ENCODE measurements around the gene ARID3B. TPM values are rescaled to one million over a fixed set of nuclear protein-coding genes. Genes with fewer than 3 reads are reported as not detected.

Gene ARID3B
- total RNA-seq, 1 experiment from 2014 or later, result 8.1 TPM

DNA sequence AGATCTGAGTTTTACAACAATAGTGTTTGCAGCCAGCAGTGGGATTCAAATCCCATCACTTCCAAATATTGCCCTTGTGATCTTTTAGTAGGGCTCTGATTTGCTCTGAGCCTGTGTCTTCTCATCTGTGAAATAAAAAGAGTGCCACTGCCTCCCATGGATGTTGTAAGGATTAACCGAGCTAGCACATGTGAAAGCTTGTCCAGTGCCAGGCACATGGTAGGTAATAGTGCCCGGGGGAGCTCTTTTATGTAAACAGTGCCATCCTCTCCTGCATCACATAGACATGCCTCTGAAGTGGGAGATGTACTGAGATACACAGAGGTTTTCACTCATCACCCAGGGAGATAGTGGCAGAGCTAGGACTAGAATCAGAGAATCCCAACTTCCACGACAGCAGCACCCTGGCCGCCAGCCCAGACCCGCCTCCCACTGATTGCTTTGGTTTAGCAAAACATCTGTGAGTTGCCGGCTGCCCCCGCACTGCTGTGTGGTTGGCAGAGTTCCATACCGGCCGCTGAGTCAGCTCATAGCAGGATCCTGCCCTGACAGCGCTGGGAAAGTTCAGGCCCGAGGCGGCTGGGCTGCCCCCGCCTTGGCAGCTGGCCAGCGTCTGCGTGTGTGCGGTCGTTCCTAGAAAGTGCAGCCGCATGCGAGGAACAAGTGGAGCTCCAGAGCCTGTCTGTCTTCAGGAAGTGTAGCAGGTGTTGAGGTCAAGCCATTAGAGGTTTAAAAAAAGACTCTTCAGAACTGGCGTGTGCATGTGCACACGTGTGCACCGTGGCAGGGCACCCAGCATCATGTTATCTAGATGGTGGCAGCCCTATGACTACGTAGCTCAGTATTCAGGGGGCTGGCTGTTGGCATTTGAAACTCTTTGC lies 5.0 kb downstream of the ARID3B start (continued):
- 0 out of 2 replicates have a peak, but pooled peaks have one; percentile 19 for TF ChIP-seq RAD21 (IDR thresholded peaks at IDR 0.05; ENCODE audit: low read depth)
- TF ChIP-seq EZH2phosphoT487 (IDR thresholded peaks at IDR 0.05; ENCODE audit: borderline replicate concordance), result no peak
- no peak for TF ChIP-seq EZH2 (IDR thresholded peaks at IDR 0.05)
- TF ChIP-seq EGR1 (IDR thresholded peaks at IDR 0.05; ENCODE audit: low read depth), result peak; percentile 100
- no peak for TF ChIP-seq POLR2A (IDR thresholded peaks at IDR 0.05; ENCODE audit: borderline replicate concordance, extremely low read depth, insufficient read depth, insufficient read length)
- 0 out of 6 replicates have a peak, but pooled peaks of 1 of the 3 experiments have one; percentile 7 for TF ChIP-seq CTCF (IDR thresholded peaks at IDR 0.05 in 2 of 3, conservative IDR thresholded peaks at IDR 0.05 in 1 of 3; ENCODE audit: borderline replicate concordance in 1 of 3, insufficient read depth in 1 of 3, low read depth in 2 of 3, low read length in 2 of 3)
- TF ChIP-seq SIN3A (IDR thresholded peaks at IDR 0.05; ENCODE audit: low read depth), result peak; percentile 99
- TF ChIP-seq TCF7L2 (IDR thresholded peaks at IDR 0.05; ENCODE audit: borderline replicate concordance, extremely low read depth, insufficient read depth, insufficient read length), result peak; percentile 100

DNA sequence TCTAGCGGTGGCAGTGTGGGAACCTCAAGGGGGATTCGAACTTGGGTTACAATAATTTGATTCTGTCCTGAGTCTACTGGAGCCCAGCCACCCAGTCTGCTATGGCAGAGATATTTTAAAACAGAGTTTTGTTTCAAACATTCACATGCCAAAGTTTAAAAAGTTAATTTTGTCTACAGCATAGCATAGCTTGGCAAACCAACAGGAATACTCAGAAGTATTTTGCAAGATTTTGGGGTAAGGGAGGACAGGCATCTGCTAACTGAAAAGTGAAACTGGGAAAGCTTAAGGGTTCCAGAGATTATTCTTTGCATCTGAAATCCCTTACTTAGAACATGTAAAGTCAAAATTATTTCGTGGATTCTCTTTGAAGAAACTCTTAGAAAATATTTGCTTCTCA lies 6.6 kb downstream of the ARID3B start:
- Histone ChIP-seq H3K9me2 (ENCODE audit: insufficient read depth) (no peaks in the 10 kb centered on the region), H3K4me1 (ENCODE audit: control insufficient read depth in 1 of 2, insufficient read depth in 2 of 2, low read length in 2 of 2) (peaks cover 14 to 25% of the 10 kb centered on the region in 2 experiments), H3K36me3 (ENCODE audit: control insufficient read depth in 1 of 2, insufficient read depth in 2 of 2, low read length in 2 of 2) (no peaks in the 10 kb centered on the region; a peak in 1 of 4 replicates), H3K4me2 (ENCODE audit: low read length) (no peak overlapping the region), H3K4me3 (replicated peaks in 1 of 2; ENCODE audit: low read depth in 1 of 2, low read length in 2 of 2) (no peak overlapping the region), H3K27ac (ENCODE audit: low read depth, low read length) (no peak overlapping the region), H3K9ac (ENCODE audit: low read length) (no peak overlapping the region), H4K20me1 (ENCODE audit: insufficient read depth) (peaks cover 22% of the 10 kb centered on the region), H3K9me3 (ENCODE audit: control insufficient read depth in 1 of 2, insufficient read depth in 1 of 2, low read depth in 1 of 2, low read length in 2 of 2) (no peaks in the 10 kb centered on the region), H2AFZ (ENCODE audit: low read depth, low read length, poor library complexity, severe bottlenecking) (no peak overlapping the region), H3K79me2 (ENCODE audit: insufficient read depth, low read length) (peaks cover 13% of the 10 kb centered on the region; the same call in 1 of the 2 replicates), H3K27me3 (ENCODE audit: insufficient read depth, low read length) (peaks cover 12% of the 10 kb centered on the region; the same call in 1 of the 2 replicates)
- ChIA-PET RAD21 (ENCODE audit: low non-redundant PET in 1 of 2, low total read pairs in 2 of 2, uncharacterized antibody in 2 of 2, unreplicated experiment in 2 of 2) (no interaction called here), POLR2A (no interaction called here), CTCF (no interaction called here)
- TF ChIP-seq EZH2phosphoT487 (IDR thresholded peaks at IDR 0.05; ENCODE audit: borderline replicate concordance), result no peak
- ATAC-seq, result no peak
- no TSS peak for BruUV-seq (replicated peaks)
- intact Hi-C loops (cut with micrococcal nuclease), result no loop called here
- no peak for DNase-seq (ENCODE audit: low read depth, low spot score)
